Loucy (cell line): ENCODE results near the gene RPL41.

Experiments
- H2AFZ ChIP-seq: fragments of 200-600 bp; sonication (generic); 2 replicates; pipeline ENCODE4 v1.6.0; 2016; ENCODE audit warnings: antibody characterized with exemption, mild to moderate bottlenecking, low read length, moderate library complexity
- H3F3A ChIP-seq: fragments of 200-600 bp; 2 replicates; pipeline ENCODE4 v1.6.0; 2016; ENCODE audit warnings: antibody characterized with exemption, low read depth, mild to moderate bottlenecking
- H3K27me3 ChIP-seq: fragments of 200-600 bp; sonication (generic); 2 replicates; pipeline ENCODE4 v1.6.1; 2014; ENCODE audit warnings: low read length, mild to moderate bottlenecking; ENCODE audit not compliant: insufficient read depth, poor library complexity, severe bottlenecking
- H3K36me3 ChIP-seq: fragments of 200-600 bp; sonication (generic); 2 replicates; pipeline ENCODE4 v1.6.1; 2016; ENCODE audit warnings: low read length; ENCODE audit not compliant: insufficient read depth
- H3K4me1 ChIP-seq: fragments of 200-600 bp; sonication (generic); 2 replicates; pipeline ENCODE4 v1.5.1; 2014; ENCODE audit warnings: low read length, mild to moderate bottlenecking; ENCODE audit not compliant: insufficient read depth, poor library complexity, severe bottlenecking
- H3K4me2 ChIP-seq: fragments of 200-600 bp; sonication (generic); 2 replicates; pipeline ENCODE4 v1.6.0; 2014; ENCODE audit warnings: antibody characterized with exemption, low read length, low read depth, mild to moderate bottlenecking; ENCODE audit not compliant: poor library complexity, severe bottlenecking
- H3K4me3 ChIP-seq: fragments of 200-600 bp; sonication (generic); 2 replicates; pipeline ENCODE4 v1.5.1; 2014; ENCODE audit warnings: low read length, mild to moderate bottlenecking, mixed read lengths; ENCODE audit not compliant: poor library complexity, severe bottlenecking
- H3K79me2 ChIP-seq: fragments of 200-600 bp; sonication (generic); 2 replicates; pipeline ENCODE4 v1.6.1; 2014; ENCODE audit warnings: low read length; ENCODE audit not compliant: insufficient read depth
- H3K9ac ChIP-seq: fragments of 200-600 bp; sonication (generic); 2 replicates; pipeline ENCODE4 v1.6.0; 2014; ENCODE audit warnings: mild to moderate bottlenecking, low read depth, low read length, moderate library complexity; ENCODE audit not compliant: poor library complexity, severe bottlenecking
- H3K9me2 ChIP-seq: fragments of 200-600 bp; sonication (generic); replicated peaks from 2 replicates; pipeline ENCODE4 v1.6.1; 2016; ENCODE audit warnings: low read depth, low read length, mixed read lengths
- H3K9me3 ChIP-seq: fragments of 200-600 bp; sonication (generic); 2 replicates; pipeline ENCODE4 v1.6.1; 2014; ENCODE audit warnings: mild to moderate bottlenecking, antibody characterized with exemption, low read length, low read depth; ENCODE audit not compliant: insufficient read depth
- H4K20me1 ChIP-seq: fragments of 200-600 bp; sonication (generic); 2 replicates; pipeline ENCODE4 v1.6.0; 2014; ENCODE audit warnings: antibody characterized with exemption, low read length, mild to moderate bottlenecking; ENCODE audit not compliant: insufficient read depth, poor library complexity, severe bottlenecking
- EZH2phosphoT487 ChIP-seq: fragments of 200-600 bp; IDR thresholded peaks from 2 replicates; pipeline ENCODE4 v1.6.1; 2018; ENCODE audit warnings: antibody characterized with exemption, mild to moderate bottlenecking, moderate library complexity, borderline replicate concordance
- TF ChIP-seq, protein P1 (sequence below): fragments of 200-600 bp; sonication (generic); conservative IDR thresholded peaks from 2 replicates; pipeline ENCODE4 v1.5.1; 2014; ENCODE audit warnings: mild to moderate bottlenecking, antibody characterized with exemption, low read length

The RPL41 gene

DNA sequence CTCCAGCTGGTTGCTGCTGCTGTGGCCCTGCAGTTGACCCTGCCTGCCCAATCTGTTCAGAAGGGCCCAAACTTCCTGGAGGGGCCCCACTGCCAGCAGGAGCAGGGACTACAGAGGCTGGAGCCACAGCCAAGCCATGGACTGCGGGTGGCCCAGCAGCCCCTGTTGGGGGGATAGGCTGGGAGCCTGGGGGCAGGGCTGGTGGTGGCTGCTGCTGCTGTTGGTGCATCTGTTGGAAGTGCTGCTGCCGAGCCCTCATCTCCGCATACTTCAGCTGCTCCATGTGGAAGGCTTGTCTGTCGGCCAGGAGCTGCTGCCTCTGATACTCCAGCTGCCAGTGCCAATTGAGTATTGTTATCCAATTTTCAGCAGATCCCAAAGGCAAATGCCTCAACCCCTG, 48.9 kb downstream of the RPL41 start:
- Histone ChIP-seq H3K9ac (no peak overlapping the region), H3K9me3 (no peaks in the 10 kb centered on the region), H3F3A (no peaks in the 10 kb centered on the region), H2AFZ (no peak overlapping the region), H3K36me3 (peaks cover 86% of the 10 kb centered on the region; the same call in 1 of the 2 replicates), H3K79me2 (peaks cover 18% of the 10 kb centered on the region; the same call in 1 of the 2 replicates), H3K27me3 (no peaks in the 10 kb centered on the region), H3K4me1 (peaks cover 9% of the 10 kb centered on the region), H3K4me3 (no peak overlapping the region), H3K4me2 (no peak overlapping the region), H3K9me2 (no peaks in the 10 kb centered on the region), H4K20me1 (peaks cover 24% of the 10 kb centered on the region)
- TF ChIP-seq, protein P1, sequence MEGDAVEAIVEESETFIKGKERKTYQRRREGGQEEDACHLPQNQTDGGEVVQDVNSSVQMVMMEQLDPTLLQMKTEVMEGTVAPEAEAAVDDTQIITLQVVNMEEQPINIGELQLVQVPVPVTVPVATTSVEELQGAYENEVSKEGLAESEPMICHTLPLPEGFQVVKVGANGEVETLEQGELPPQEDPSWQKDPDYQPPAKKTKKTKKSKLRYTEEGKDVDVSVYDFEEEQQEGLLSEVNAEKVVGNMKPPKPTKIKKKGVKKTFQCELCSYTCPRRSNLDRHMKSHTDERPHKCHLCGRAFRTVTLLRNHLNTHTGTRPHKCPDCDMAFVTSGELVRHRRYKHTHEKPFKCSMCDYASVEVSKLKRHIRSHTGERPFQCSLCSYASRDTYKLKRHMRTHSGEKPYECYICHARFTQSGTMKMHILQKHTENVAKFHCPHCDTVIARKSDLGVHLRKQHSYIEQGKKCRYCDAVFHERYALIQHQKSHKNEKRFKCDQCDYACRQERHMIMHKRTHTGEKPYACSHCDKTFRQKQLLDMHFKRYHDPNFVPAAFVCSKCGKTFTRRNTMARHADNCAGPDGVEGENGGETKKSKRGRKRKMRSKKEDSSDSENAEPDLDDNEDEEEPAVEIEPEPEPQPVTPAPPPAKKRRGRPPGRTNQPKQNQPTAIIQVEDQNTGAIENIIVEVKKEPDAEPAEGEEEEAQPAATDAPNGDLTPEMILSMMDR = no peak
- TF ChIP-seq EZH2phosphoT487 = no peak
